H1 (cell line): ENCODE data around the gene COL5A1. TPM values are rescaled to one million over a fixed set of nuclear protein-coding genes. Genes with fewer than 3 reads are reported as not detected.

ENCODE experiments used
- CTCF ChIA-PET: fragments of 300-600 bp; sonication (Branson Sonifier 250); formaldehyde crosslinking; loops from one replicate; lab custom pipeline; 2021; ENCODE audit not compliant: partially characterized antibody; lab: Charles Lee
- POLR2A ChIA-PET: fragments of 300-600 bp; sonication (Branson Sonifier 250); formaldehyde crosslinking; loops from one replicate; lab custom pipeline; 2021; ENCODE audit warnings: inconsistent platforms; ENCODE audit not compliant: partially characterized antibody; lab: Charles Lee
- DNase-seq, 2 experiments: peaks; one replicate each; pipeline versions ENCODE4 v3.0.0 to v3.0.0-alpha.2; 2010 to 2022; ENCODE audit warnings: low spot score in 2 of 2, low read depth in 1 of 2, mixed read lengths in 1 of 2
- FAIRE-seq: peaks from 2 replicates; lab custom pipeline; 2011; peaks lifted over from hg19 to GRCh38; lab: Jason Lieb, UNC
- H2AFZ ChIP-seq: 2 replicates; pipeline ENCODE4 v1.8.1; 2012; ENCODE audit warnings: low read length, inconsistent platforms
- H2AK5ac ChIP-seq: 2 replicates; pipeline ENCODE4 v1.6.1; 2013; ENCODE audit warnings: low read depth, low read length
- H2BK120ac ChIP-seq: replicated peaks from 2 replicates; pipeline ENCODE3; 2013; ENCODE audit warnings: low read depth, low read length, inconsistent platforms
- H2BK12ac ChIP-seq: 2 replicates; pipeline ENCODE4 v1.6.1; 2013; ENCODE audit warnings: low read depth, low read length
- H2BK15ac ChIP-seq: 2 replicates; pipeline ENCODE4 v1.6.1; 2013; ENCODE audit warnings: low read length
- H2BK20ac ChIP-seq: 2 replicates; pipeline ENCODE4 v1.6.1; 2013; ENCODE audit warnings: low read length
- H2BK5ac ChIP-seq: 2 replicates; pipeline ENCODE4 v1.6.1; 2013; ENCODE audit warnings: low read depth, low read length
- H3K14ac ChIP-seq: 2 replicates; pipeline ENCODE4 v1.6.1; 2013; ENCODE audit warnings: inconsistent platforms; ENCODE audit not compliant: insufficient read length
- H3K18ac ChIP-seq: 2 replicates; pipeline ENCODE4 v1.6.1; 2013; ENCODE audit warnings: low read length; ENCODE audit errors: extremely low read depth
- H3K23ac ChIP-seq: 2 replicates; pipeline ENCODE4 v1.6.1; 2013; ENCODE audit warnings: inconsistent platforms; ENCODE audit not compliant: insufficient read length
- H3K23me2 ChIP-seq: 2 replicates; pipeline ENCODE4 v1.6.1; 2013; ENCODE audit warnings: low read depth, low read length
- H3K27ac ChIP-seq: 2 replicates; pipeline ENCODE4 v1.6.1; 2011; ENCODE audit warnings: low read depth, low read length, inconsistent platforms
- H3K27me3 ChIP-seq, 4 experiments: replicated peaks in 1 of 4; 1 replicate in 1 of 4; 2 replicates in 3 of 4; pipeline versions ENCODE4 v1.6.1 to v1.8.1; 2011 to 2013; ENCODE audit warnings: low read length in 3 of 4, mild to moderate bottlenecking in 3 of 4, inconsistent platforms in 2 of 4, mixed read lengths in 2 of 4, moderate library complexity in 1 of 4; ENCODE audit not compliant: control insufficient read depth in 3 of 4, insufficient read depth in 3 of 4; ENCODE audit errors: extremely low read depth in 1 of 4
- H3K36me3 ChIP-seq, 4 experiments: 2 replicates each; pipeline versions ENCODE4 v1.6.1 to v1.8.1; 2011 to 2013; ENCODE audit warnings: mild to moderate bottlenecking in 4 of 4, low read length in 3 of 4, moderate library complexity in 2 of 4, control low read depth in 1 of 4, inconsistent platforms in 1 of 4; ENCODE audit not compliant: insufficient read depth in 4 of 4, control insufficient read depth in 2 of 4
- H3K4ac ChIP-seq: replicated peaks from 2 replicates; pipeline ENCODE3; 2013; ENCODE audit warnings: low read length, low read depth, mixed read lengths, inconsistent platforms; ENCODE audit not compliant: insufficient read length
- H3K4me1 ChIP-seq, 4 experiments: replicated peaks in 1 of 4; 1 replicate in 1 of 4; 2 replicates in 3 of 4; pipeline versions ENCODE4 v1.6.1 to v1.8.1; 2011 to 2013; ENCODE audit warnings: low read length in 3 of 4, inconsistent platforms in 2 of 4, mixed read lengths in 1 of 4; ENCODE audit not compliant: insufficient read depth in 4 of 4, control insufficient read depth in 3 of 4
- H3K4me2 ChIP-seq, 2 experiments: 2 replicates each; pipeline versions ENCODE4 v1.6.1 to v1.8.1; 2011 to 2013; ENCODE audit warnings: low read depth in 2 of 2, low read length in 2 of 2, control low read depth in 1 of 2, inconsistent platforms in 1 of 2, mild to moderate bottlenecking in 1 of 2; ENCODE audit not compliant: insufficient read depth in 1 of 2
- H3K4me3 ChIP-seq, 4 experiments: fragments of 200-600, 300-600 bp in 1 of 4; sonication (generic), shearing (Covaris generic), sonication (Bioruptor Twin) in 1 of 4; 2 replicates each; pipeline versions ENCODE4 v1.5.1 to v1.8.1; 2011 to 2016; ENCODE audit warnings: low read length in 4 of 4, low read depth in 3 of 4, control low read depth in 2 of 4, inconsistent platforms in 2 of 4, mild to moderate bottlenecking in 2 of 4, mixed read lengths in 1 of 4, moderate library complexity in 1 of 4; ENCODE audit not compliant: insufficient read depth in 2 of 4; ENCODE audit errors: extremely low read depth in 1 of 4
- H3K56ac ChIP-seq: replicated peaks from 2 replicates; pipeline ENCODE3; 2013; ENCODE audit warnings: low read depth, mild to moderate bottlenecking, mixed read lengths, low read length, inconsistent platforms; ENCODE audit not compliant: insufficient read length
- H3K79me1 ChIP-seq: 2 replicates; pipeline ENCODE4 v1.6.1; 2013; ENCODE audit warnings: low read depth, low read length, control low read depth
- H3K79me2 ChIP-seq, 2 experiments: 2 replicates each; pipeline versions ENCODE4 v1.6.1 to v1.8.1; 2012 to 2013; ENCODE audit warnings: low read length in 2 of 2, mild to moderate bottlenecking in 2 of 2, inconsistent platforms in 1 of 2; ENCODE audit not compliant: insufficient read depth in 2 of 2, control insufficient read depth in 1 of 2
- H3K9ac ChIP-seq, 4 experiments: replicated peaks in 1 of 4; 1 replicate in 1 of 4; 2 replicates in 3 of 4; pipeline versions ENCODE4 v1.6.1 to v1.8.1; 2011 to 2013; ENCODE audit warnings: low read depth in 3 of 4, low read length in 3 of 4, control low read depth in 2 of 4, mild to moderate bottlenecking in 2 of 4, moderate library complexity in 2 of 4, inconsistent platforms in 1 of 4; ENCODE audit errors: extremely low read depth in 1 of 4
- H3K9me3 ChIP-seq, 2 experiments: 2 replicates each; pipeline versions ENCODE4 v1.6.1 to v1.8.1; 2012 to 2013; ENCODE audit warnings: mild to moderate bottlenecking in 2 of 2, moderate library complexity in 2 of 2, control low read depth in 1 of 2, inconsistent platforms in 1 of 2, low read depth in 1 of 2, low read length in 1 of 2, mixed read lengths in 1 of 2; ENCODE audit not compliant: insufficient read depth in 2 of 2
- H4K20me1 ChIP-seq, 2 experiments: replicated peaks in 1 of 2; 2 replicates each; pipeline versions ENCODE3 to v1.8.1; 2011 to 2013; ENCODE audit warnings: inconsistent platforms in 2 of 2, low read length in 2 of 2, mild to moderate bottlenecking in 1 of 2; ENCODE audit not compliant: insufficient read depth in 2 of 2, control insufficient read depth in 1 of 2
- H4K5ac ChIP-seq: 2 replicates; pipeline ENCODE4 v1.6.1; 2013; ENCODE audit warnings: low read length, low read depth, mixed read lengths, inconsistent platforms; ENCODE audit not compliant: insufficient read length
- H4K8ac ChIP-seq: 2 replicates; pipeline ENCODE4 v1.8.0; 2013; ENCODE audit warnings: mild to moderate bottlenecking, moderate library complexity, low read length, inconsistent platforms; ENCODE audit not compliant: insufficient read depth; ENCODE audit errors: extremely low read depth
- H4K91ac ChIP-seq: replicated peaks from 2 replicates; pipeline ENCODE3; 2013; ENCODE audit warnings: low read length, mixed read lengths, inconsistent platforms; ENCODE audit not compliant: insufficient read length
- CBX8 ChIP-seq: fragments of 300-800, 300-1000 bp; sonication (generic); IDR thresholded peaks from 2 replicates; pipeline ENCODE4 v1.7.1; 2016; ENCODE audit warnings: low read depth, low read length, borderline replicate concordance
- CTBP2 ChIP-seq: IDR thresholded peaks from 2 replicates; pipeline ENCODE4 v1.7.0; 2011; ENCODE audit warnings: borderline replicate concordance, mild to moderate bottlenecking, moderate library complexity, mixed read lengths, low read length; ENCODE audit not compliant: insufficient read depth, insufficient read length
- EZH2 ChIP-seq: fragments of 200-600 bp; sonication (generic); IDR thresholded peaks from 2 replicates; pipeline ENCODE4 v1.7.1; 2012; ENCODE audit warnings: low read depth, mild to moderate bottlenecking, moderate library complexity, low read length, inconsistent platforms; ENCODE audit not compliant: severe bottlenecking
- JUN ChIP-seq: IDR thresholded peaks from 2 replicates; pipeline ENCODE4 v1.6.1; 2011; ENCODE audit warnings: low read depth, mild to moderate bottlenecking, improper control_type of control experiment, low read length
- POU5F1 ChIP-seq: IDR thresholded peaks from 2 replicates; pipeline ENCODE4 v1.6.1; 2011; ENCODE audit warnings: low read depth, mild to moderate bottlenecking, low read length, moderate library complexity
- RFX5 ChIP-seq: IDR thresholded peaks from 2 replicates; pipeline ENCODE4 v1.6.1; 2011; ENCODE audit warnings: low read depth, low read length, improper control_type of control experiment, borderline replicate concordance
- RNF2 ChIP-seq: fragments of 200-900, 300-1000 bp; sonication (generic); IDR thresholded peaks from 2 replicates; pipeline ENCODE4 v1.7.1; 2016; ENCODE audit warnings: borderline replicate concordance, low read depth, mild to moderate bottlenecking, antibody characterized with exemption, low read length; ENCODE audit not compliant: poor library complexity, severe bottlenecking; ENCODE audit errors: missing control alignments
- TBP ChIP-seq: IDR thresholded peaks from 2 replicates; pipeline ENCODE4 v1.6.1; 2011; ENCODE audit warnings: low read depth, low read length, improper control_type of control experiment
- USF2 ChIP-seq: IDR thresholded peaks from 2 replicates; pipeline ENCODE4 v1.6.1; 2011; ENCODE audit warnings: low read length, improper control_type of control experiment
- WGBS, 2 experiments: shearing (Covaris generic) in 1 of 2; methylation state at CpG; one replicate each; pipeline versions ENCODE4 v1.1.6 to v1.1.7; 2013 to 2015; ENCODE audit warnings: low lambda C conversion rate in 2 of 2, mixed read lengths in 2 of 2, inconsistent platforms in 1 of 2, low coverage in 1 of 2, missing lambda C conversion rate in 1 of 2; ENCODE audit not compliant: insufficient replicate concordance in 2 of 2, insufficient coverage in 1 of 2, insufficient read length in 1 of 2; ENCODE audit errors: extremely low coverage in 1 of 2, missing lambda C conversion rate in 1 of 2; 5-methylcytosine and 5-hydroxymethylcytosine counted together
- polyA plus RNA-seq, 7 experiments: library from polyadenylated mRNA; depleted of rRNA in 3 of 7; stranded (reverse) in 5 of 7; unstranded in 2 of 7; fragments of >200 nt in 5 of 7; fragments of 200-250 nt in 2 of 7; gene quantifications; 1 replicate in 5 of 7; 2 replicates in 1 of 7; 4 replicates in 1 of 7; pipeline versions ENCODE4 v1.2.1 to v1.2.3, GENCODE V29; 2011 to 2013; ENCODE audit warnings: missing spikeins in 2 of 7, mixed read lengths in 2 of 7
- total RNA-seq: library from RNA; stranded (reverse); fragmentation: NEBNext Ultra II Directional; extraction: Animal tissue kit (Norgen Biotek cat#: 25700); gene quantifications from 2 replicates; pipeline ENCODE4 v1.2.1, GENCODE V29; 2021

COL5A1 gene
- total and polyA plus RNA-seq, 2 of the 8 experiments (the other 6 are each of a cell fraction or from before 2014, with no cell fraction given) = 3.8 to 12.0 TPM

- Histone ChIP-seq H2AK5ac (no peak overlapping the region), H3K79me1 (no peaks in the 10 kb centered on the region), H4K8ac (no peak overlapping the region), H3K27me3 (no peaks in the 10 kb centered on the region), H3K23me2 (peaks cover 2% of the 10 kb centered on the region; the same call in 1 of the 2 replicates), H3K4ac (no peak overlapping the region), H3K14ac (no peak overlapping the region), H3K23ac (no peak overlapping the region), H2AFZ (no peak overlapping the region), H3K4me2 (no peak overlapping the region), H2BK120ac (no peak overlapping the region), H2BK12ac (no peak overlapping the region), H3K79me2 (no peaks in the 10 kb centered on the region), H3K18ac (no peak overlapping the region), H3K36me3 (no peaks in the 10 kb centered on the region), H3K56ac (no peak overlapping the region), H4K20me1 (no peaks in the 10 kb centered on the region), H3K27ac (no peak overlapping the region), H2BK20ac (no peak overlapping the region), H3K9ac (no peak overlapping the region), H2BK15ac (no peak overlapping the region), H2BK5ac (no peak overlapping the region; the same call in 1 of the 2 replicates), H3K4me1 (no peaks in the 10 kb centered on the region; a peak in 1 of 7 replicates), H4K91ac (no peak overlapping the region), H4K5ac (no peak overlapping the region), H3K9me3 (no peaks in the 10 kb centered on the region), H3K4me3 (no peak overlapping the region)
- TF ChIP-seq EZH2 (no peak), USF2 (no peak), RFX5 (no peak), POU5F1 (no peak), TBP (no peak), CBX8 (no peak), CTBP2 (no peak), RNF2 (no peak), JUN (no peak)
- CTCF ChIA-PET = interaction anchor here (1.0 to 1.4 kb wide), 2 partner anchors 19 to 62 kb away, joined by 3 to 4 read pairs; no protein-coding TSS in a partner anchor
- WGBS, 2 experiments = 94% methylated on average over 17 of the region's 17 CpGs; no CpG with 5 or more reads in 1 of the 2 experiments
- DNase-seq (no peak), FAIRE-seq (no peak)
- POLR2A ChIA-PET = no interaction called here
Measured at GRCh38 chr9:134720136-134720753, 78.6 kb downstream of the COL5A1 start.
